ENCODE data around the gene LIMK1.

DNA sequence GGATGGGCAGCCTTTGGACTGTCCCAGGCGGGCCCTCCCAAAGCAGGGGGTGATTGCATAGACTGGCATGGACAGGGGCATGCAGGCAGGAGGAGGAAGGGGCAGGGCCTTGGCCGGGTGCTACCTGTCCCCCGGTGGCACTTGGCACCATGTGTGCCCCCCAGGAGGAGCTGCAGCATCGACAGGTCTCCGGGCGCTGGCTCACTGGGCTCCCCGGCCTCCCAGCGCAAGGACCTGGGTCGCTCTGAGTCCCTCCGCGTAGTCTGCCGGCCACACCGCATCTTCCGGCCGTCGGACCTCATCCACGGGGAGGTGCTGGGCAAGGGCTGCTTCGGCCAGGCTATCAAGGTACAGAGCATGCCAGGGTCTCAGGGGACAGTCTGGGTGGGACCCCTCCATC is 23.2 kb downstream of the LIMK1 start:
- TF ChIP-seq, protein P1, sequence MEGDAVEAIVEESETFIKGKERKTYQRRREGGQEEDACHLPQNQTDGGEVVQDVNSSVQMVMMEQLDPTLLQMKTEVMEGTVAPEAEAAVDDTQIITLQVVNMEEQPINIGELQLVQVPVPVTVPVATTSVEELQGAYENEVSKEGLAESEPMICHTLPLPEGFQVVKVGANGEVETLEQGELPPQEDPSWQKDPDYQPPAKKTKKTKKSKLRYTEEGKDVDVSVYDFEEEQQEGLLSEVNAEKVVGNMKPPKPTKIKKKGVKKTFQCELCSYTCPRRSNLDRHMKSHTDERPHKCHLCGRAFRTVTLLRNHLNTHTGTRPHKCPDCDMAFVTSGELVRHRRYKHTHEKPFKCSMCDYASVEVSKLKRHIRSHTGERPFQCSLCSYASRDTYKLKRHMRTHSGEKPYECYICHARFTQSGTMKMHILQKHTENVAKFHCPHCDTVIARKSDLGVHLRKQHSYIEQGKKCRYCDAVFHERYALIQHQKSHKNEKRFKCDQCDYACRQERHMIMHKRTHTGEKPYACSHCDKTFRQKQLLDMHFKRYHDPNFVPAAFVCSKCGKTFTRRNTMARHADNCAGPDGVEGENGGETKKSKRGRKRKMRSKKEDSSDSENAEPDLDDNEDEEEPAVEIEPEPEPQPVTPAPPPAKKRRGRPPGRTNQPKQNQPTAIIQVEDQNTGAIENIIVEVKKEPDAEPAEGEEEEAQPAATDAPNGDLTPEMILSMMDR (IDR thresholded peaks at IDR 0.05; ENCODE audit: poor library complexity) = no peak
- TF ChIP-seq EZH2 (IDR thresholded peaks at IDR 0.05; ENCODE audit: borderline replicate concordance) = no peak
